Activated T-cell treated with anti-CD3 and anti-CD28 coated beads, Interleukin-2, amount 50 U/mL, for 72 hours (primary cell): ENCODE measurements around the gene MRTFB. TPM values are rescaled to one million over a fixed set of nuclear protein-coding genes. Genes with fewer than 3 reads are reported as not detected.

Source experiments
- ATAC-seq, 2 donors: fragments of 150-1000 bp; cut with Tn5 transposase; replicated peaks in 1 of 2; 2 replicates each; pipeline ENCODE4 v1.10.0; 2021; ENCODE audit warnings: moderate library complexity in 2 of 2, mild to moderate bottlenecking in 1 of 2
- DNase-seq, 2 donors: peaks; one replicate each; pipeline ENCODE4 v3.0.0; 2021 to 2022; ENCODE audit warnings: mixed read lengths in 1 of 2
- H3K27ac Mint-ChIP-seq: one replicate; pipeline ENCODE4 v1.8.0; 2022; ENCODE audit warnings: mild to moderate bottlenecking, moderate library complexity, mixed read lengths
- H3K27me3 Mint-ChIP-seq: one replicate; pipeline ENCODE4 v1.8.0; 2022; ENCODE audit warnings: low read depth, mixed read lengths
- H3K36me3 Mint-ChIP-seq, 2 donors: one replicate each; pipeline ENCODE4 v1.8.0; 2022; ENCODE audit warnings: mixed read lengths in 2 of 2, mild to moderate bottlenecking in 1 of 2; ENCODE audit not compliant: insufficient read depth in 2 of 2
- H3K4me1 Mint-ChIP-seq: one replicate; pipeline ENCODE4 v1.8.0; 2022; ENCODE audit warnings: low read depth, mixed read lengths
- H3K4me3 Mint-ChIP-seq, 2 donors: one replicate each; pipeline ENCODE4 v1.8.0; 2022; ENCODE audit warnings: mild to moderate bottlenecking in 2 of 2, mixed read lengths in 2 of 2, moderate library complexity in 2 of 2
- H3K9me3 Mint-ChIP-seq, 2 donors: one replicate each; pipeline ENCODE4 v1.8.0; 2022; ENCODE audit warnings: mixed read lengths in 2 of 2
- total RNA-seq, 2 donors: library from RNA; stranded (reverse); gene quantifications; one replicate each; pipeline ENCODE4 v1.2.3, GENCODE V29; 2022

Gene MRTFB
- total RNA-seq, 2 donors from 2014 or later: 22.5 to 27.1 TPM

DNA sequence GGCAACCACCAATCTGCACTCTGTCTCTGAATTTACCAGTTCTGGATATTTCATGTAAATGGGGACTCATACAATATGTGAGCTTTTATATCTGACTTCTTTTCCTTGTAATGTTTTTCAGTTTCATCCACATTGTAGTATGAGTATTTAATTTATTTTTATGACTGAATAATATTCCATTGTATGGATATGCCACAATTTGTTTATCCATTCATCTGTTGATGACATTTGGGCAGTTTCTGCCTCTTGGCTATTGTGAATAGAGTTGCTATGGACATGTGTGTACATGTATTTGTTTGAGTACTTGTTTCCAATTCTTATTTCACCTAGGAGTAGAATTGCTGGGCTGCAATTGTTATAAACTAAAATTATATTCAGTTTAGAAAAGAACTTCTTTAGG, 126.9 kb downstream of the MRTFB start:
- no peak overlapping the region for H3K4me3 Mint-ChIP-seq
- H3K9me3 Mint-ChIP-seq: peaks cover 0 to 2% of the 10 kb centered on the region in 2 donors
- H3K36me3 Mint-ChIP-seq: peaks cover 0 to 3% of the 10 kb centered on the region in 2 donors
- H3K27ac Mint-ChIP-seq: no peak overlapping the region
- no peaks in the 10 kb centered on the region for H3K27me3 Mint-ChIP-seq
- DNase-seq (no peak), ATAC-seq (no peak)
- H3K4me1 Mint-ChIP-seq: peaks cover 46% of the 10 kb centered on the region

DNA sequence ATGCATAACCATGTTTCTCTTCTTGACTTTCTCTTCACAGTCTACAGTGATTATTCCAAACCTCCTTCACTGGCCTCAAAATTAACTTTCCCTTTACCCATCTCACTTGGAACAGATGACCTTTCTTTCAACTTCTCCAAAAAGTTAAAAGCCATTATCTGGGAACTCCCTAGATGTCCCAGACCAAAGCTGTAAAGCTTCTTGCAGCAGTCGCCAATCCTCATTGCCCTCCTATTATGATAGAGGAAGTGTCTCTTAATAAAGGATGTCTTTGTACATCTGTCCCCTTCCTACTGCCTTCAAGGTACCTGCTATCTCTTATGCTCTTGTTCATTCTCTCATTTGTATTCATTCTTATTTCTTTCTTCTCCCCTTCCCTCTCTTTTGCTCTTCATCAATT, 127.5 kb downstream of the MRTFB start:
- DNase-seq: no peak
- Mint-ChIP-seq H3K4me1 (peaks cover 41% of the 10 kb centered on the region), H3K36me3 (peaks cover 0 to 3% of the 10 kb centered on the region in 2 donors), H3K9me3 (peaks cover 0 to 2% of the 10 kb centered on the region in 2 donors), H3K4me3 (no peak overlapping the region), H3K27me3 (no peaks in the 10 kb centered on the region), H3K27ac (no peak overlapping the region)
- ATAC-seq: no peak

DNA sequence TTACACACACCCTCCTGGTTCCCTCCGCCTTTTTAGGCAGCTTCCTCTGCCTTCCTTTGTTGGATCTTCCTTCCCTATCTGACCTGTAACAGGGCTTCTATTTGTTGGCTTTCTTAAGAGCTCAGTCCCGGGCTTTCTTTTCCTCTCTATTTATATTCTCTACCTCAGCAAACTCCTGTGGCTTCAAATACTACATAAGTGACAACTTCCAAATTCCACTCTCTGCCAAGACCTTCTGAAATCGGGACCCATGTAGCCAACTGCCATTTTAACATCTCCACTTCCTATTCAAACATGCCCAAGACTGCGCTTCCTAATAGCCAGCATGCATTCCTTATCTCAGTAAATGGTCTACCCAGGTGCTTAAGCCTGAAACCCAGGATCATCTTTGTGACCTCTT, 128.1 kb downstream of the MRTFB start:
- Mint-ChIP-seq H3K4me3 (no peak overlapping the region), H3K4me1 (peaks cover 35% of the 10 kb centered on the region), H3K36me3 (peaks cover 0 to 3% of the 10 kb centered on the region in 2 donors), H3K9me3 (peaks cover 0 to 2% of the 10 kb centered on the region in 2 donors), H3K27me3 (no peaks in the 10 kb centered on the region), H3K27ac (no peak overlapping the region)
- ATAC-seq: no peak
- DNase-seq: no peak

DNA sequence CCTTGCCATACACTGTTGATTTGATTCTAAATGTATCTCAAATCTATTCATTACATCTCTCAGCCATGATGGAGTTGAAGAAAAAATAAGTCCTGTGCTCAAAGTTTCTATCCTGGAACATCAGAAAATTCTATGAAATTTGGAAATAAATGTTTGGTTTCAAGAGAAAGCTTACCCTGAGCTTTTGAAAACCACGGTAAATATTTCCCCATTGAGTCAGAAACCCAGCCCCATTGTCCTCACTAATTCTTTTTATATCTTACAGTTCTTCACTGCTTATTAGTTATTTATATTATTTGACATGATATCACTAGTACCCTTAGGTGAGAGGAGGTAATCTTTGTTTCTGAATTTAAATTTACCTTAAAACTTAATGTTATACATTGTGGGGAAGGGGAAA, 128.5 kb downstream of the MRTFB start:
- Mint-ChIP-seq H3K4me1 (peaks cover 32% of the 10 kb centered on the region), H3K27me3 (no peaks in the 10 kb centered on the region), H3K9me3 (peaks cover 0 to 2% of the 10 kb centered on the region in 2 donors), H3K4me3 (no peak overlapping the region), H3K27ac (no peak overlapping the region), H3K36me3 (peaks cover 0 to 3% of the 10 kb centered on the region in 2 donors)
- ATAC-seq (no peak), DNase-seq (no peak)

DNA sequence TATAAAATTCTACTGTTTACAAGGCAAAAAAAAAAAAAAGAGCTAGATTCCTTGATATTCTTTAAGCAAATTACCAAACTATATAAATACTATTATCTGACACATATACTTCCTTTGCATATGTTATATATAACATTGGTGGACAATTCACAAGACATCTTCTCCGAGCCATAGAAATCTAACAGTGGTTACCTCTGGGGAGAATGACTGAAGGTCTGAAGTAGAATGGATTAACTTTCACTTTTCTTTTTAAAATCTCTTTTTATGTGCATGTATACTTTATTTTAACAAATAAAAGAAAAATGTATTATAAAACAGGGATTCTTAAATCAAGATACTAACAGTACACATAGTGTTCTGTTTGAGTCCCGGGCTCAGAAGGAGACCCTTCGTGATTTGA, 131.0 kb downstream of the MRTFB start:
- Mint-ChIP-seq H3K36me3 (peaks cover 0 to 3% of the 10 kb centered on the region in 2 donors), H3K27me3 (no peaks in the 10 kb centered on the region), H3K4me1 (peaks cover 27% of the 10 kb centered on the region), H3K9me3 (peaks cover 0 to 2% of the 10 kb centered on the region in 2 donors), H3K27ac (no peak overlapping the region), H3K4me3 (no peak overlapping the region)
- ATAC-seq: no peak
- no peak for DNase-seq

DNA sequence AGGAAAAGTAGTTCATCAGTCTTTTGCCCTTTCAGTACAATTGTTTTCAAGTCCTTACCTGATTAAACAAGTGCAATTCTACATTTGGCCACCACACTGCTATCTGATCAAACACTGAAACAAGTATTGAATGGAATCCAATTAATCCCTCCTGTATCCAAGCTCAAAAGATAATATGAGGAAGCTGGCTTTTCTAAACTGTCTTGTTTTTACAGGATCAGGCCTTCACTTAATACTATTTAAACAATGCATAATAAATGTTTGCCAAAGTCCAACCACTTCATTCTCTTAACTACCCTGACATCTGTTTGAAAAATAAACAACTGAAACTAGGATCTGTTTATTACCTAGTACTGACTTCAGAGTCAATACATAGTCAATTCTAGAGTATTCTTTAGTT, 131.6 kb downstream of the MRTFB start:
- Mint-ChIP-seq H3K9me3 (peaks cover 0 to 2% of the 10 kb centered on the region in 2 donors), H3K4me3 (no peak overlapping the region), H3K27ac (no peak overlapping the region), H3K4me1 (peaks cover 21% of the 10 kb centered on the region), H3K27me3 (no peaks in the 10 kb centered on the region), H3K36me3 (peaks cover 0 to 3% of the 10 kb centered on the region in 2 donors)
- DNase-seq (no peak), ATAC-seq (no peak)

DNA sequence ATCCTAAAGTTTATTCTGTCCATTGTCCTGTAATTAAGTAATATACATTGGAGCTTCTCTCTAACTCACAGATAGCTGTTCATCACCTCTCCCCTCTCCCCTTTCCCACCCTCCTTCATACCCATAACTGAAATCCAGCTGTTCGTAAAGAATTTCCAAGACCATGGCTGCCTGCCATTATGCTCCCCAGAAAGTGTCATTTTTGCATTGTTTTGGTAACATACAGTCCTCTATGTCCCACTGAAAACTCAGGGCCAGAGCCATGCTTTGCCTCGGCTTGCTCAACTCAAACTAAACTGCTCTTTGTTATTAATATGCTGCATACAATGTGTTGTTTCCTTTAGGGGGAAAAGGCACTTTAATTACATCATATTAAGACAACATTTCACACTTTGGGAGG, 132.0 kb downstream of the MRTFB start:
- ATAC-seq: no peak
- no peak for DNase-seq
- H3K27me3 Mint-ChIP-seq: no peaks in the 10 kb centered on the region
- H3K4me1 Mint-ChIP-seq: peaks cover 18% of the 10 kb centered on the region
- H3K4me3 Mint-ChIP-seq: no peak overlapping the region
- peaks cover 0 to 3% of the 10 kb centered on the region in 2 donors for H3K36me3 Mint-ChIP-seq
- H3K27ac Mint-ChIP-seq: no peak overlapping the region
- peaks cover 0 to 2% of the 10 kb centered on the region in 2 donors for H3K9me3 Mint-ChIP-seq

DNA sequence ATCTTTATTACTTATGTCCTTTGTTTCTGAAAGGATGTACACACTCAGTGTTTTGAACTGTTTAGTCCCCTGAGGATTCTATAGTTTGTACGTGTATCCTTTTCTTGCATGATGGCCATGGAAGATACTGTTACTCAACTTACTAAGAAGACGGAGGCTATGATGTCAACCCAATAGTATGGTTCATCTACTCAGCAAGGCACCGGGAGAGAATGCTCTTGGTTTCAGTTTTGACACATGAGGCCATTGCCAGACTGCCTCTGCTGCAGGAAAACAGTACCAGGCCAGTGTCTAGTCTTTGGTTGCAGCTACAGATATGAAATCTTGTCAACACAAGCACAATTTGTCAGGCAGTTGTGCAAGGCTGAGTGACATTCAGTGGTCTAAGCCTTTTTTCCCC, 134.5 kb downstream of the MRTFB start:
- no peak for DNase-seq
- H3K27me3 Mint-ChIP-seq: no peaks in the 10 kb centered on the region
- H3K27ac Mint-ChIP-seq: no peak overlapping the region

DNA sequence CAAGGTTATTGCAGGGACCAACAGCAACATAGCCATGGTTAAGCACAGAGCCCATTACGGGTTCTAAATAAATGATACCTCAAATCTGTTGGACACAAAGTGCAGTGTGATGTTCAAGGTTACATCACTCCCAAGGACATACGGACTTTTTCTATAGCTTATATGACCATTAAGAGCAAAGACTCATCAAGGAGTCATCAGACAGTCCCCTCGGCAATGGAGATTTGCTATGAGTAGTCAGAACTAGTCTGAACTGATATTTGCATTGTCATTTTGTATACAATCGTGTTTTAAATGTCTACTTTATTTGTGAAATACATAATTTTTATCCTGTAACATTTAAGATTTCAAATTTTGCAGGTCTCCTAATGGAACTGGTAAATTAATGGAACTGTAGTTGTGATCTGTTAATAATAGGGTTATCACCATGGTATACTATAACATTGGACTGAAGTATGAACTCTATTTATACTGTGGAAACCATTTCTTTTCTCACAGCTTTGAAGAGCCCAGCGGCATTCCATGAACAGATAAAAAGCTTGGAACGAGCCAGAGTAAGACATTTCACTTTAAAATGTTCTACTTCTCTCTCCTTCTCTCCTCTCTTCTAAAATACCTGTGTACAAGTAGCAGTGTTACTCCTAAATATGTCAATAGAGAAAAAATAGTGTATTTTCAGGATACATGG, 140.9 kb downstream of the MRTFB start:
- Mint-ChIP-seq H3K27ac (no peak overlapping the region), H3K4me3 (no peak overlapping the region), H3K27me3 (no peaks in the 10 kb centered on the region), H3K4me1 (no peaks in the 10 kb centered on the region), H3K9me3 (no peaks in the 10 kb centered on the region), H3K36me3 (peaks cover 0 to under 1% of the 10 kb centered on the region in 2 donors)
- no peak for DNase-seq
- no peak for ATAC-seq

More for the DNA sequence above, 134.5 kb downstream of the MRTFB start:
- peak; percentile 39 to 66 for ATAC-seq
- H3K4me1 Mint-ChIP-seq: peaks cover 8% of the 10 kb centered on the region
- no peak overlapping the region for H3K4me3 Mint-ChIP-seq
- no peaks in the 10 kb centered on the region for H3K36me3 Mint-ChIP-seq
- no peaks in the 10 kb centered on the region for H3K9me3 Mint-ChIP-seq

DNA sequence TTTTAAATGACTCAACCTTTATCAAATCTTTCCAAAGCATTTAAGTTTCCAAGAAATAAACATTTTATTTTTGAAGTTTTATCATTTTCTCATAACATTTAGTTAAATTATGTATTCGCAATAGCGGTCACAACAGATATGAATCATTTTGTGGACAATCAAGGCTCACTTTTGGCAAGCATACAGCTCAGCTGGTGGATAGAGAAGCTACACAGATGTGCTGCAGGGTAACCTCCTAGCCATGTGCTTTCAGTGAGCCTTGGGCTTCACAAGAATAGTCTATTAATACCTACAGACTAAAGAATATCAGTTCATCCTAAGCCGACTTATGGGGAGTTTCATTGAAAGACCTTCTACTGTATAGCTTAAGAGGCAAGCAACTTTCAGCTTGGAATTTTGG, 144.8 kb downstream of the MRTFB start:
- no peak for ATAC-seq
- DNase-seq: no peak
- no peaks in the 10 kb centered on the region for H3K9me3 Mint-ChIP-seq
- no peak overlapping the region for H3K27ac Mint-ChIP-seq
- no peaks in the 10 kb centered on the region for H3K27me3 Mint-ChIP-seq
- H3K36me3 Mint-ChIP-seq: peaks cover 0 to 1% of the 10 kb centered on the region in 2 donors
- H3K4me3 Mint-ChIP-seq: no peak overlapping the region
- no peaks in the 10 kb centered on the region for H3K4me1 Mint-ChIP-seq

DNA sequence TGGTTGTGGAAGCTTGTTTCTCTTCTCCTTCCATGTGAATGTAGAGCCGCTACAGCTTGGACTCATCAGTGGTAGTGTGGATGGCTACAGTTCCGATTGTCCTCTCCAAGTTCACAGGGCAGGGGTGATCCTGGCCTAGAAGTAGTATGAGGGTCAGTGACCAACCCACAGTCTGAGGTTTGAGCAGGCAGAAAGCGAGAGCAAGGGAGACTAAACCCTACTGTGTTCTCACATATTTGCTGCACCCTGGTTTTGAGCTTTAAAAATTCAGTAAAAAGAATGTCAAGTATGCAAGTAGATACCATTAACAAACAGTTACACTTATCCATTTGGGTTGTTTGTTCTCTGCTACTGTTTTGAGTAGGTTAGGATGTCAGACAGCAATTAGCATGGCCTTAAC, 148.9 kb downstream of the MRTFB start:
- no peaks in the 10 kb centered on the region for H3K27me3 Mint-ChIP-seq
- H3K27ac Mint-ChIP-seq: no peak overlapping the region
- DNase-seq: no peak
- peaks cover 6 to 22% of the 10 kb centered on the region in 2 donors for H3K36me3 Mint-ChIP-seq
- H3K4me3 Mint-ChIP-seq: no peak overlapping the region
- H3K9me3 Mint-ChIP-seq: peaks cover 0 to 6% of the 10 kb centered on the region in 2 donors
- ATAC-seq: no peak
- H3K4me1 Mint-ChIP-seq: no peaks in the 10 kb centered on the region

DNA sequence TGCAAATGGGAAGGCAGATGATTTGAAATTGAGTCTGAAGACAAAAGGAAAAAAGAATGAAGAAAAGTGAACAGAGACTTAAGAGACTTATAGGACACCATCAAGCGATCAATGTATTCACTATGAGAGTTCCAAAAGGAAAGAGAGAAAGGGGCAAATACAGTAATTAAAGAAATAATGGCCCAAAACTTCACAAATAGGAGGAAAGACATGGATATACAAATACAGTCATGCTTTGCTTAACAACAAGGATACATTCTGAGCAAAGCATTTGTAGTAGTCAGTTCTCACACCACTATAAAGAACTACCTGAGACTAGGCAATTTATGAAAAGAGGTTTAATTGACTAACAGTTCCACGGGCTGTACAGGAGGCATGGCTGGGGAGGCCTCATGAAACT, 152.5 kb downstream of the MRTFB start:
- Mint-ChIP-seq H3K27me3 (no peaks in the 10 kb centered on the region), H3K36me3 (peaks cover 9 to 23% of the 10 kb centered on the region in 2 donors), H3K9me3 (peaks cover 0 to 6% of the 10 kb centered on the region in 2 donors), H3K4me3 (no peak overlapping the region), H3K27ac (no peak overlapping the region), H3K4me1 (no peaks in the 10 kb centered on the region)
- ATAC-seq (no peak), DNase-seq (no peak)

DNA sequence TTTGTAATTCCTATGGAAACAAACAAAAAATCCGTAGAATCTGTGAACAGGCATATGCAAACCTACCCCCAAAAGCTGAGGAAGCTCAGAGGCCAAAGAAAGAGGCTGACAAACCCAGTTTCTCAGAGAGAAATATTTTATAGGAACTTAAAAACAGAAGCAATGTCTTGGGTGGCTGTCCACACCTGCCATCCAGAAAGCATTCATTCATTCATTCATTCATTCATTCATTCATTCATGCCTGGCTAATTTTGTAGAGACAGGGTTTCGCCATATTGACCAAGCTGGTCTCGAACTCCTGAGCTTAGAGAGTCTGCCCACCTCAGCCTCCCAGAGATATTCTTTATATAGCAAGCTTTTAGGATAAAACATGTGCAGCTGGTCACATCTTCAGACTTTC, 154.3 kb downstream of the MRTFB start:
- Mint-ChIP-seq H3K36me3 (peaks cover 9 to 23% of the 10 kb centered on the region in 2 donors), H3K27me3 (no peaks in the 10 kb centered on the region), H3K9me3 (peaks cover 0 to 6% of the 10 kb centered on the region in 2 donors), H3K27ac (no peak overlapping the region), H3K4me3 (no peak overlapping the region), H3K4me1 (no peaks in the 10 kb centered on the region)
- ATAC-seq: no peak
- DNase-seq: no peak
